Measurements from ENCODE around the gene PDGFB. TPM values are rescaled to one million over a fixed set of nuclear protein-coding genes. Genes with fewer than 3 reads are reported as not detected.

The PDGFB gene
- total and polyA plus RNA-seq, 2 experiments from 2014 or later = 2.2 to 8.0 TPM

DNA sequence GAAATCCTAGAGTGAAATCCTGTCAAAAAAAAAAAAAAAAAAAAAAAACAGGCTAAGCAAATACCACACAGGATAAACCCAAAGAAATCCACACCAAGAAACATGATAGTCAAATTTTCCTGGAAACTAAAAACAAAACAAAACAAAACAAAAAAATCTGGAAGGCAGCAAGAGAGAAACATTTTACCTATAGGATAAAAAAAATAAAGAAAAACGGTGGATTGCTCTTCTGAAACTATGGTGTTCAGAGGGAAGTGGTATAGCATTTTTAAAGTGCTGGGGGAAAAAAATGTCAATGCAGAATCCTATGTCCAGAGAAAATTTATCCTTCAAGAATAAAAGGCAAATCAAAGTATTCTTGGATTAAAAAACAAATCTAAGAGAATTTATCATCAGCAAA is 50.7 kb downstream of the PDGFB start:
- Histone ChIP-seq H3K79me2 (replicated peaks; ENCODE audit: insufficient read depth) (no peaks in the 10 kb centered on the region), H3K4me1 (ENCODE audit: insufficient read depth) (no peaks in the 10 kb centered on the region), H4K20me1 (replicated peaks; ENCODE audit: insufficient read depth) (no peaks in the 10 kb centered on the region), H3K4me3 (no peak overlapping the region), H3K4me2 (no peak overlapping the region), H3K27me3 (ENCODE audit: insufficient read depth) (no peaks in the 10 kb centered on the region), H2AFZ (no peak overlapping the region), H3K27ac (ENCODE audit: low read depth) (no peak overlapping the region), H3K9me2 (ENCODE audit: insufficient read depth) (no peaks in the 10 kb centered on the region), H3F3A (replicated peaks; ENCODE audit: low read depth) (no peaks in the 10 kb centered on the region), H3K36me3 (ENCODE audit: insufficient read depth) (peaks cover 4% of the 10 kb centered on the region; the same call in 1 of the 2 replicates)
- Mint-ChIP-seq H3K4me1 (no peaks in the 10 kb centered on the region), H3K36me3 (ENCODE audit: low read depth) (peaks cover 15% of the 10 kb centered on the region; the same call in 2 of the 3 replicates), H3K4me3 (no peak overlapping the region), H3K9me3 (peaks cover 29% of the 10 kb centered on the region), H3K27me3 (ENCODE audit: insufficient read depth, low read depth, poor library complexity) (peaks cover 3% of the 10 kb centered on the region), H3K27ac (no peak overlapping the region)
- ATAC-seq (no peak), DNase-seq (ENCODE audit: low spot score) (no peak)
- TF ChIP-seq, protein P1, sequence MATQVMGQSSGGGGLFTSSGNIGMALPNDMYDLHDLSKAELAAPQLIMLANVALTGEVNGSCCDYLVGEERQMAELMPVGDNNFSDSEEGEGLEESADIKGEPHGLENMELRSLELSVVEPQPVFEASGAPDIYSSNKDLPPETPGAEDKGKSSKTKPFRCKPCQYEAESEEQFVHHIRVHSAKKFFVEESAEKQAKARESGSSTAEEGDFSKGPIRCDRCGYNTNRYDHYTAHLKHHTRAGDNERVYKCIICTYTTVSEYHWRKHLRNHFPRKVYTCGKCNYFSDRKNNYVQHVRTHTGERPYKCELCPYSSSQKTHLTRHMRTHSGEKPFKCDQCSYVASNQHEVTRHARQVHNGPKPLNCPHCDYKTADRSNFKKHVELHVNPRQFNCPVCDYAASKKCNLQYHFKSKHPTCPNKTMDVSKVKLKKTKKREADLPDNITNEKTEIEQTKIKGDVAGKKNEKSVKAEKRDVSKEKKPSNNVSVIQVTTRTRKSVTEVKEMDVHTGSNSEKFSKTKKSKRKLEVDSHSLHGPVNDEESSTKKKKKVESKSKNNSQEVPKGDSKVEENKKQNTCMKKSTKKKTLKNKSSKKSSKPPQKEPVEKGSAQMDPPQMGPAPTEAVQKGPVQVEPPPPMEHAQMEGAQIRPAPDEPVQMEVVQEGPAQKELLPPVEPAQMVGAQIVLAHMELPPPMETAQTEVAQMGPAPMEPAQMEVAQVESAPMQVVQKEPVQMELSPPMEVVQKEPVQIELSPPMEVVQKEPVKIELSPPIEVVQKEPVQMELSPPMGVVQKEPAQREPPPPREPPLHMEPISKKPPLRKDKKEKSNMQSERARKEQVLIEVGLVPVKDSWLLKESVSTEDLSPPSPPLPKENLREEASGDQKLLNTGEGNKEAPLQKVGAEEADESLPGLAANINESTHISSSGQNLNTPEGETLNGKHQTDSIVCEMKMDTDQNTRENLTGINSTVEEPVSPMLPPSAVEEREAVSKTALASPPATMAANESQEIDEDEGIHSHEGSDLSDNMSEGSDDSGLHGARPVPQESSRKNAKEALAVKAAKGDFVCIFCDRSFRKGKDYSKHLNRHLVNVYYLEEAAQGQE (IDR thresholded peaks at IDR 0.05; ENCODE audit: unreplicated experiment) = no peak
- TF ChIP-seq NANOG (IDR thresholded peaks at IDR 0.05; ENCODE audit: borderline replicate concordance) (no peak), JUNB (IDR thresholded peaks at IDR 0.05; ENCODE audit: unreplicated experiment) (no peak)

DNA sequence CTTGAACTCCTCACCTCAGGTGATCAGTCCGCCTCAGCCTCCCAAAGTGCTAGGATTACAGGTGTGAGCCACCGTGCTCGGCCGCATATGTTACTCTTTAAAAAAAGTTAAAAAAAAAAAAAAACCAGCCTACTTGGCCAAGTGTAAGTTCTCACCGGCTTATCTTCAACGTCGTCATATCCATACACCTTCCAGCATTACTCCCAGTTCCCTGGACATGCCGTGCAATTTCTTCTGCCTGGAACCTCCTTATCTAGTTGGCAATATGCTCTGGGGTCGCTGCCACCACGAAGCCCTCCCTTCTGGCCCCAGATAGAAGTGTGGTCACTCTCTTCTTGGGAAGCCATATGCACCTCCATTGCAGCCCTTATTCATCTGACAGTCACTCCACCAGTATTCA is 56.0 kb downstream of the PDGFB start:
- Histone ChIP-seq H3F3A (replicated peaks; ENCODE audit: low read depth) (no peaks in the 10 kb centered on the region), H3K9me2 (ENCODE audit: insufficient read depth) (no peaks in the 10 kb centered on the region), H3K4me2 (no peak overlapping the region), H4K20me1 (replicated peaks; ENCODE audit: insufficient read depth) (no peaks in the 10 kb centered on the region), H3K4me3 (no peak overlapping the region), H3K79me2 (replicated peaks; ENCODE audit: insufficient read depth) (no peaks in the 10 kb centered on the region), H2AFZ (no peak overlapping the region), H3K36me3 (ENCODE audit: insufficient read depth) (no peaks in the 10 kb centered on the region), H3K4me1 (ENCODE audit: insufficient read depth) (no peaks in the 10 kb centered on the region), H3K27ac (ENCODE audit: low read depth) (no peak overlapping the region), H3K27me3 (ENCODE audit: insufficient read depth) (no peaks in the 10 kb centered on the region)
- DNase-seq (ENCODE audit: low spot score) = no peak
- Mint-ChIP-seq H3K27ac (no peak overlapping the region), H3K27me3 (ENCODE audit: insufficient read depth, low read depth, poor library complexity) (peaks cover 9% of the 10 kb centered on the region), H3K9me3 (peaks cover 33% of the 10 kb centered on the region), H3K4me3 (no peak overlapping the region), H3K4me1 (peaks cover 3% of the 10 kb centered on the region; the same call in 1 of the 3 replicates), H3K36me3 (ENCODE audit: low read depth) (peaks cover 23% of the 10 kb centered on the region)
- ATAC-seq = no peak
- TF ChIP-seq, protein P2, sequence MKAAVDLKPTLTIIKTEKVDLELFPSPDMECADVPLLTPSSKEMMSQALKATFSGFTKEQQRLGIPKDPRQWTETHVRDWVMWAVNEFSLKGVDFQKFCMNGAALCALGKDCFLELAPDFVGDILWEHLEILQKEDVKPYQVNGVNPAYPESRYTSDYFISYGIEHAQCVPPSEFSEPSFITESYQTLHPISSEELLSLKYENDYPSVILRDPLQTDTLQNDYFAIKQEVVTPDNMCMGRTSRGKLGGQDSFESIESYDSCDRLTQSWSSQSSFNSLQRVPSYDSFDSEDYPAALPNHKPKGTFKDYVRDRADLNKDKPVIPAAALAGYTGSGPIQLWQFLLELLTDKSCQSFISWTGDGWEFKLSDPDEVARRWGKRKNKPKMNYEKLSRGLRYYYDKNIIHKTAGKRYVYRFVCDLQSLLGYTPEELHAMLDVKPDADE (IDR thresholded peaks at IDR 0.05) = no peak
- TF ChIP-seq CREB1 (CRISPR knock-in tag; IDR thresholded peaks at IDR 0.05; ENCODE audit: low read depth) (no peak), EZH2 (IDR thresholded peaks at IDR 0.05; ENCODE audit: low read depth, unreplicated experiment) (no peak), NANOG (IDR thresholded peaks at IDR 0.05; ENCODE audit: borderline replicate concordance) (no peak), STAT1 (IDR thresholded peaks at IDR 0.05; ENCODE audit: unreplicated experiment) (no peak), ZNF114 (CRISPR knock-in tag; IDR thresholded peaks at IDR 0.05) (no peak), CTCF (conservative IDR thresholded peaks at IDR 0.05; ENCODE audit: low read depth in 2 of 2) (no peak), EZH2phosphoT487 (IDR thresholded peaks at IDR 0.05; ENCODE audit: unreplicated experiment) (no peak), ZNF331 (CRISPR knock-in tag; IDR thresholded peaks at IDR 0.05; ENCODE audit: low read depth) (no peak)
- TF ChIP-seq, protein P1 (IDR thresholded peaks at IDR 0.05; ENCODE audit: unreplicated experiment) = no peak

Measured in GM23338 (cell line).